HG03103 (cell line): ENCODE data around the gene KAZN.

Experiments
- ATAC-seq: cut with Tn5 transposase; IDR thresholded peaks from one replicate; pipeline ENCODE4 v1.9.1; 2021; ENCODE audit warnings: low read depth; ENCODE audit not compliant: unreplicated experiment

Gene KAZN

GRCh38 chr1:14897547-14897946 lies 299.1 kb downstream of the KAZN start:
- no peak for ATAC-seq

- no peak for ATAC-seq
These were observed 299.6 kb downstream of the KAZN start for GRCh38 chr1:14897997-14898645.

- no peak for ATAC-seq
These were observed 301.2 kb downstream of the KAZN start for GRCh38 chr1:14899686-14900085.

- ATAC-seq = no peak
These were observed 303.0 kb downstream of the KAZN start for GRCh38 chr1:14901371-14901954.

GRCh38 chr1:14903922-14904321 lies 305.4 kb downstream of the KAZN start:
- no peak for ATAC-seq

- no peak for ATAC-seq
These were observed 308.2 kb downstream of the KAZN start for GRCh38 chr1:14906665-14907064.

GRCh38 chr1:14907416-14907815 lies 308.9 kb downstream of the KAZN start:
- ATAC-seq = no peak

GRCh38 chr1:14909273-14909672 lies 310.8 kb downstream of the KAZN start:
- ATAC-seq = no peak

GRCh38 chr1:14909920-14910460 lies 311.5 kb downstream of the KAZN start:
- no peak for ATAC-seq

GRCh38 chr1:14910984-14911721 lies 312.7 kb downstream of the KAZN start:
- no peak for ATAC-seq

GRCh38 chr1:14912839-14913481 lies 314.5 kb downstream of the KAZN start:
- ATAC-seq = no peak

- no peak for ATAC-seq
These were observed 315.1 kb downstream of the KAZN start for GRCh38 chr1:14913482-14914177.

- no peak for ATAC-seq
These were observed 316.0 kb downstream of the KAZN start for GRCh38 chr1:14914351-14914988.

GRCh38 chr1:14915356-14916054 lies 317.0 kb downstream of the KAZN start:
- no peak for ATAC-seq

GRCh38 chr1:14919289-14919688 lies 320.8 kb downstream of the KAZN start:
- no peak for ATAC-seq

GRCh38 chr1:14919751-14920150 lies 321.3 kb downstream of the KAZN start:
- no peak for ATAC-seq

GRCh38 chr1:14921057-14921456 lies 322.6 kb downstream of the KAZN start:
- ATAC-seq = no peak

GRCh38 chr1:14922942-14923726 lies 324.6 kb downstream of the KAZN start:
- ATAC-seq = no peak
